ENCODE results near the gene KRT36. TPM values are rescaled to one million over a fixed set of nuclear protein-coding genes. Genes with fewer than 3 reads are reported as not detected.

KRT36 gene
- total and polyA plus RNA-seq, 4 donors, result 0.02 TPM; not detected in 3

DNA sequence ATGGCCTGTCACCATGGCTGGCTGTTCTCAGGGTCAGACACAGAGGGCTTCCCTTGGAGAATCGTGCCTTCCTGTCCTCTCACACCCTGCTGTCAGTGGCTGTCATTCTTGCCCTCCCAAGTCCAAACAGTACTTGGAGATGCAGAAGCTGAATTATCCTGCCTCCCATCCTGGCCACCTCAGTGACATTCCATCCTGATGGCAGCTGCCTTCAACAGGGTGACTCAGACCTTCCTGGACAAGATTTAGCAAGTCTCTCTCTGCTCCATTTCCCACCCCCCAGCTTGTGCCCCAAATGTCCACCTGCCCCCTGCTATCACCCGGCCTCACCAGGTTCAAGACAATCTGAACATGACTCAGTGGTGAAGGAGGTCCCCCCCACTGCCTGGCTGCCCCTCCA lies 4.8 kb upstream of the KRT36 start:
- DNase-seq (no peak), ATAC-seq (ENCODE audit: insufficient read depth, low FRiP score) (no peak)
- Histone ChIP-seq H3K4me1 (ENCODE audit: control insufficient read depth in 5 of 5, insufficient read depth in 5 of 5, low read length in 5 of 5) (peaks cover 0 to 12% (median 7%) of the 10 kb centered on the region in 5 donors), H3K27ac (ENCODE audit: low read depth in 1 of 2, low read length in 1 of 2) (no peak overlapping the region), H3K9ac (ENCODE audit: insufficient read depth in 1 of 2, low read length in 2 of 2) (no peak overlapping the region), H3K4me3 (no peak overlapping the region), H3K9me3 (ENCODE audit: control insufficient read depth in 4 of 4, insufficient read depth in 3 of 4, low read length in 3 of 4) (no peaks in the 10 kb centered on the region), H3K27me3 (ENCODE audit: control insufficient read depth in 3 of 3, insufficient read depth in 3 of 3, low read length in 2 of 3) (no peaks in the 10 kb centered on the region), H3K36me3 (ENCODE audit: control insufficient read depth in 4 of 4, insufficient read depth in 4 of 4, low read length in 4 of 4) (no peaks in the 10 kb centered on the region)
- 64 to 85% methylated on average over 2 of the region's 2 CpGs for WGBS, 2 donors
- no peak for TF ChIP-seq CTCF (IDR thresholded peaks at IDR 0.05; ENCODE audit: control extremely low read depth, extremely low read depth)

DNA sequence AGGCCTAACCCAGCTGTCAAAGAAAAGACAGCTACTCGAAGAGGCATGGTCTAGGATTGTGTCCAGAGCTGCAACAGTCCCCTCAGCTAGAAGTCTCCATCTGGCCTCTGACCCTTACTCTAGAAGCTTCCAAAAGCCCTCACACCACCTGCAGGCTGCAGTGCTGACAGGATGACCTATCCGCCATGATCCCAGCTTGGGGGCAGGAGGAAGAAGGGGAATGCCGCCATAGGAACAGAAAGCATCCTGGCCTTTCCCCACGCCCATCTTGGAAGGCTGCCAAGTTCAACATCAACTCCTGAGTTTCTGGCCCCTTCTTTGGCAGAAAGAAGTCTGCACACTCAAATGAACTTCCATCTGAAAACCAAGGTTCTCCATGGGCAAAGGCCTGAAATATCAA lies 3.1 kb upstream of the KRT36 start:
- no peak overlapping the region for H3K4me3 ChIP-seq
- ATAC-seq (ENCODE audit: insufficient read depth, low FRiP score) (no peak), DNase-seq (peak; percentile 72 to 83 (median 76))
- WGBS, 2 donors, result 45 to 56% methylated on average over 4 of the region's 4 CpGs
- H3K9ac ChIP-seq (ENCODE audit: insufficient read depth in 1 of 2, low read length in 2 of 2), result no peak overlapping the region
- no peak overlapping the region for H3K27ac ChIP-seq (ENCODE audit: low read depth in 1 of 2, low read length in 1 of 2)
- no peak for TF ChIP-seq CTCF (IDR thresholded peaks at IDR 0.05; ENCODE audit: control extremely low read depth, extremely low read depth)
- H3K36me3 ChIP-seq (ENCODE audit: control insufficient read depth in 4 of 4, insufficient read depth in 4 of 4, low read length in 4 of 4), result no peaks in the 10 kb centered on the region
- no peaks in the 10 kb centered on the region for H3K27me3 ChIP-seq (ENCODE audit: control insufficient read depth in 3 of 3, insufficient read depth in 3 of 3, low read length in 2 of 3)
- H3K9me3 ChIP-seq (ENCODE audit: control insufficient read depth in 4 of 4, insufficient read depth in 3 of 4, low read length in 3 of 4), result no peaks in the 10 kb centered on the region
- H3K4me1 ChIP-seq (ENCODE audit: control insufficient read depth in 5 of 5, insufficient read depth in 5 of 5, low read length in 5 of 5), result peaks cover 0 to 12% (median 7%) of the 10 kb centered on the region in 5 donors

DNA sequence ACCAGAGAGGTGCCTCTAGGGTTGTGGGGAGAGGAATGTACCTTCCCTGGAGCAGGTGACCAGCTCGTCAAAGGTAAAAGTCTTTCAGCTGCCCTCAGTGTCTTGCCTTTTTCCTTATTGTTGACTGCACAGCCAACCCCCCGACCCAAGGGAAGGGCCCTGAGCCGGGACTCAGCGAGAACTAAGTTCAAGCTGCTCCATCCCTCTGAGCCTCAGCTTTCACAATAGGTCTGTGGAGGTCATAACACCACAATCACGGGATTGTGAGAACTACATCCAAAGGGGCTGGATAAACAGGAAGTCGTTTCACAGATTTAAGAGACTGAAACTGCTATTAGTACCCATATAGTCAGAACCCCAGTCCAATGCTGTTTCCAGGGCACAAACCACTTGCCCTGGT lies 2.6 kb upstream of the KRT36 start:
- 49 to 50% methylated on average over 6 of the region's 6 CpGs for WGBS, 2 donors
- TF ChIP-seq CTCF (IDR thresholded peaks at IDR 0.05; ENCODE audit: control extremely low read depth, extremely low read depth), result no peak

GRCh38 chr17:41491476-41491875 lies 1.8 kb upstream of the KRT36 start:
- WGBS, 2 donors, result 75 to 86% methylated on average over 2 of the region's 2 CpGs
- Histone ChIP-seq H3K4me3 (no peak overlapping the region), H3K9ac (ENCODE audit: insufficient read depth in 1 of 2, low read length in 2 of 2) (no peak overlapping the region), H3K27ac (ENCODE audit: low read depth in 1 of 2, low read length in 1 of 2) (no peak overlapping the region), H3K4me1 (ENCODE audit: control insufficient read depth in 5 of 5, insufficient read depth in 5 of 5, low read length in 5 of 5) (peaks cover 0 to 9% (median 5%) of the 10 kb centered on the region in 5 donors), H3K9me3 (ENCODE audit: control insufficient read depth in 4 of 4, insufficient read depth in 3 of 4, low read length in 3 of 4) (no peaks in the 10 kb centered on the region), H3K27me3 (ENCODE audit: control insufficient read depth in 3 of 3, insufficient read depth in 3 of 3, low read length in 2 of 3) (no peaks in the 10 kb centered on the region), H3K36me3 (ENCODE audit: control insufficient read depth in 4 of 4, insufficient read depth in 4 of 4, low read length in 4 of 4) (no peaks in the 10 kb centered on the region)
- no peak for ATAC-seq (ENCODE audit: insufficient read depth, low FRiP score)
- DNase-seq, result no peak
- TF ChIP-seq CTCF (IDR thresholded peaks at IDR 0.05; ENCODE audit: control extremely low read depth, extremely low read depth), result no peak

More for the DNA sequence above, 2.6 kb upstream of the KRT36 start:
- no peak overlapping the region for H3K27ac ChIP-seq (ENCODE audit: low read depth in 1 of 2, low read length in 1 of 2)
- no peaks in the 10 kb centered on the region for H3K27me3 ChIP-seq (ENCODE audit: control insufficient read depth in 3 of 3, insufficient read depth in 3 of 3, low read length in 2 of 3)
- ATAC-seq (ENCODE audit: insufficient read depth, low FRiP score) (no peak), DNase-seq (peak in 2 of 3 donors; percentile 16 to 56)
- H3K4me1 ChIP-seq (ENCODE audit: control insufficient read depth in 5 of 5, insufficient read depth in 5 of 5, low read length in 5 of 5), result peaks cover 0 to 10% (median 7%) of the 10 kb centered on the region in 5 donors
- no peaks in the 10 kb centered on the region for H3K9me3 ChIP-seq (ENCODE audit: control insufficient read depth in 4 of 4, insufficient read depth in 3 of 4, low read length in 3 of 4)
- H3K9ac ChIP-seq (ENCODE audit: insufficient read depth in 1 of 2, low read length in 2 of 2), result no peak overlapping the region
- no peak overlapping the region for H3K4me3 ChIP-seq
- no peaks in the 10 kb centered on the region for H3K36me3 ChIP-seq (ENCODE audit: control insufficient read depth in 4 of 4, insufficient read depth in 4 of 4, low read length in 4 of 4)
